ENCODE measurements around the gene AATF. TPM values are rescaled to one million over a fixed set of nuclear protein-coding genes. Genes with fewer than 3 reads are reported as not detected.
A peak's percentile ranks its signal among the peaks of the same experiment; 100 is the strongest.

AATF gene
- total and polyA plus RNA-seq, 9 of the 15 experiments (the other 6 are each of a cell fraction or from before 2014, with no cell fraction given) = 34.5 to 133 (median 90.1) TPM

- TF ChIP-seq, protein P1, sequence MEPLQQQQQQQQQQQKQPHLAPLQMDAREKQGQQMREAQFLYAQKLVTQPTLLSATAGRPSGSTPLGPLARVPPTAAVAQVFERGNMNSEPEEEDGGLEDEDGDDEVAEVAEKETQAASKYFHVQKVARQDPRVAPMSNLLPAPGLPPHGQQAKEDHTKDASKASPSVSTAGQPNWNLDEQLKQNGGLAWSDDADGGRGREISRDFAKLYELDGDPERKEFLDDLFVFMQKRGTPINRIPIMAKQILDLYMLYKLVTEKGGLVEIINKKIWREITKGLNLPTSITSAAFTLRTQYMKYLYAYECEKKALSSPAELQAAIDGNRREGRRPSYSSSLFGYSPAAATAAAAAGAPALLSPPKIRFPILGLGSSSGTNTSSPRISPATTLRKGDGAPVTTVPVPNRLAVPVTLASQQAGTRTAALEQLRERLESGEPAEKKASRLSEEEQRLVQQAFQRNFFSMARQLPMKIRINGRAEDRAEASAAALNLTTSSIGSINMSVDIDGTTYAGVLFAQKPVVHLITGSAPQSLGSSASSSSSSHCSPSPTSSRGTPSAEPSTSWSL (CRISPR knock-in tag; IDR thresholded peaks at IDR 0.05; ENCODE audit: borderline replicate concordance) = no peak
- TF ChIP-seq ZSCAN29 (IDR thresholded peaks at IDR 0.05) (peak; percentile 56; the same call in 1 of the 2 replicates), MCM7 (IDR thresholded peaks at IDR 0.05) (no peak), HDAC6 (IDR thresholded peaks at IDR 0.05; ENCODE audit: low read depth, low read length) (no peak), ETV5 (CRISPR knock-in tag; IDR thresholded peaks at IDR 0.05; ENCODE audit: low read depth) (peak; percentile 28; the same call in 1 of the 2 replicates), ZNF282 (CRISPR knock-in tag; IDR thresholded peaks at IDR 0.05) (no peak), PCBP1 (IDR thresholded peaks at IDR 0.05; ENCODE audit: low read depth, low read length, poor library complexity, severe bottlenecking) (peak; percentile 96), ZFP1 (CRISPR knock-in tag; IDR thresholded peaks at IDR 0.05) (no peak), ZNF609 (CRISPR knock-in tag; IDR thresholded peaks at IDR 0.05; ENCODE audit: borderline replicate concordance) (no peak), ZNF217 (CRISPR knock-in tag; IDR thresholded peaks at IDR 0.05) (no peak), KAT2B (IDR thresholded peaks at IDR 0.05; ENCODE audit: low read depth, low read length) (no peak), ZNF124 (CRISPR knock-in tag; IDR thresholded peaks at IDR 0.05) (no peak), DEAF1 (CRISPR knock-in tag; IDR thresholded peaks at IDR 0.05) (no peak), SIX5 (IDR thresholded peaks at IDR 0.05; ENCODE audit: borderline replicate concordance in 1 of 2, insufficient read depth in 1 of 2, low read depth in 1 of 2, low read length in 2 of 2) (no peak), ZNF668 (CRISPR knock-in tag; IDR thresholded peaks at IDR 0.05) (no peak), ZNF699 (CRISPR knock-in tag; IDR thresholded peaks at IDR 0.05; ENCODE audit: insufficient replicate concordance) (no peak), ZBTB17 (CRISPR knock-in tag; IDR thresholded peaks at IDR 0.05) (no peak), ID3 (CRISPR knock-in tag; IDR thresholded peaks at IDR 0.05) (no peak), ID3 (tag; IDR thresholded peaks at IDR 0.05) (0 out of 2 replicates have a peak, but pooled peaks have one; percentile 2)
Observed at GRCh38 chr17:36948717-36949460, at the start of gene AATF (continued).
